NCI-H460 (cell line): Measurements from ENCODE around the gene C1orf52. TPM values are rescaled to one million over a fixed set of nuclear protein-coding genes. Genes with fewer than 3 reads are reported as not detected.

ENCODE experiments used
- DNase-seq: peaks from one replicate; pipeline ENCODE4 v3.0.0-alpha.2; 2016; ENCODE audit warnings: low read depth; ENCODE audit errors: extremely low read depth
- polyA plus RNA-seq: library from polyadenylated mRNA; depleted of rRNA; stranded (reverse); fragments of >200 nt; gene quantifications from 2 replicates; pipeline ENCODE4 v1.2.3, GENCODE V29; 2014; cell fraction: nucleus; rRNA removed
- total RNA-seq: library from RNA; depleted of rRNA; stranded (reverse); fragments of >200 nt; shearing (Covaris generic); gene quantifications from 2 replicates; pipeline ENCODE4 v1.2.3, GENCODE V29; 2014; rRNA removed

C1orf52 gene
- 16.7 and 20.4 TPM in 2 replicates for total RNA-seq
- polyA plus RNA-seq: 7.1 and 19.4 TPM in 2 replicates

DNA sequence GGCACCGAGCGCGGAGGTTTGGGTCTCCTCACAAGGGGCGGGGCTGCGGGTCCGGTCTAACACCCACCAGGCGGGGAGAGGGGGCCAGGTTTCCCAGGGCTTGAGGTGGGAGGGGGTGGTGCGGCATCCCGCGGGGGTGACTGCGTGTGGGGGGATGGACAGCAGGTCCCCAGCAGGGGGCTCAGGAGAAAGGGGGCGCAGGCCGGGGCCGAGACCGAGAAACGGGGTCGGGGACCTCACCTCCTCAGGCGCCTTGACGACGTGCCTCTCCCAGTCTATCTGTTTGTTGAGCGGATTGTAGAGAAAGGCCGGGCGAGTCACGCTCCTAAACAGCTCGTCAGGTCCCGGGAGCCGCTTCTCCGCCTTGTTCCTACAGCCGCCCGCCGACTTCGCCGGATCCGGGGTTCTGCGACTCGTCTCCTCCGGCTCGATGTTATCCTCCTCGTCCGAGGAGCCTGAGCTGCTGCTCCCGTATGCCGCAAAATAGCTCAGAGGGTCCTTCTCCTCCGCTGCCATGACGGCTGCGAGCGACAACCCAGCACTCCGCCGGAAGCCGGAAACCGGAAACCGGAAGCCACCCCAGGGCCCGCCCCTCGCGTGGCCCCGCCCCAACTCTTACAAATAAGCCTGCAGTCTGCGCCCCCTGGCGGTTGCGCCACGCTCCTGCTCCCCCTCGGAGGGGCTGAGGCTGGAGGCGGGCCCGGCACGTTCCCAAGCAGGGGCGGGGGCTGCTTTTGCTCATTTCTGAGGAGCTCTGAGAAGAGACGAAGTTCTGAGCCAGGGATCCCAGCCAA is at the start of gene C1orf52:
Gene C1orf52 (minus strand): TSS at position 545 of the 794 bp plus-strand sequence. CDS start 29 bp downstream, at position 516.
- peak; percentile 77 for DNase-seq

DNA sequence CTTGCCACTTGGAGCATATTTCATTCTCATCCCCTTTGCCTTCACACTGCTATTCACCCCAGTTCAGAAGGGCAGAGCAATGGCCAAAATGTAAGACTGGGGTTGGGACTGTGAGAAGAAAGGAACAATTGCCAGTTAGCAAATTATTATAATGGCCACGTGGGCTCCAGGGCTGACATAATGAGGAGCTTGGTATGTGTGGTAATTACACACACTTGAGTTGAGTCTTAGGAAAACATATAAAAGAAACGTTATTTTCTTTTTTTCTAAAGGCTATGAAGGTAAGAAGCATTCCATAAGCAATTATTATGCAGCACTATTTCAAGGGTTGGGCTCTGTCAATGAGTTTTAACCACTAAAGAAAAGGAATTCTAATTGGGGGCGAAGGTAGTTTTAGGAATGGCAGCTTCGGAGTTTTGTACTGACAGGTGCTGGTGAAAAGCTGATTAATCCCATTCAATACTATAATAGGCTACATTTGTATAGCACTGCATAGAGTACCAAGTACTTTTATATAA is 49.4 kb upstream of the C1orf52 start:
- no peak for DNase-seq

DNA sequence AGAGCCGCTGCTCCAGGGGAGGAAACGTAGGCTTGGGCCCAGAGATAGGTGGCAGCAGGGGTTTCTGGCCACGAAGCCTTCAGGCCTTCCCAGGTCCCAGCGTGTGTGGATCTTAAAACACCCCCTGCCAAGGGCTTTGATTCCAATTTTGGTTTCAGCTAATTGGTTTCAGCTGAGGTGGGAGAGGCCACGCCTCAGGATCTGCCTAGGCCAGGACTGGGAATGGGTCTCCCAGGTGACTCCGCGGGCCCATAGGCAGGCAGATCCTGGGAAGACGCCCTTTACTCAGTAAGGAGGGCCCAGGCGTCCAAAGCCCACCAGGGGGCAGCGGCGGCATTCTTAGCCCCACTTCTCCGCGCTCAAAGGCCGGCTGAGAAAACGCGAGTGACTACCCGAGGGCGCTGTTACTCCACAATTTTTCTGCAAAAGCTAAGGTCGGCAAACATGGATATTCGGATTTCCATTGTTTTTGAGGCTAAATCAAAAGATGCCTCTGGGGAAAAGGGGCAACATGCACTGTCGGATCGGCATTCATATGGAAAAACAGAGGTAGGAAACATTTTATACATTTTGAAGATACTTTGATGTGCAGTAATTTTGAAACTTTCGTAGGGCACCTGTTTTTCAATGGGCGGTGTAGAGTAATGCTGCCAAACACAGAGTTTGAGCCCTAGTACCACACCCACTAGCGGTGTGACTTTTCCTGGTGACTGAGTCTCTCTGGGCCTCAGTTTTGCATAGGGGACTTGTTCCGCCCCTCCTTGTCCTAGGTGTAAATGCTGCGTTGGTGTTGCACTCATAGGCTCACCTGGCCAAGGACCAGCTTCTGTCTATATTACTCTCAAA is 48.7 kb upstream of the C1orf52 start:
- DNase-seq: peak; percentile 78

DNA sequence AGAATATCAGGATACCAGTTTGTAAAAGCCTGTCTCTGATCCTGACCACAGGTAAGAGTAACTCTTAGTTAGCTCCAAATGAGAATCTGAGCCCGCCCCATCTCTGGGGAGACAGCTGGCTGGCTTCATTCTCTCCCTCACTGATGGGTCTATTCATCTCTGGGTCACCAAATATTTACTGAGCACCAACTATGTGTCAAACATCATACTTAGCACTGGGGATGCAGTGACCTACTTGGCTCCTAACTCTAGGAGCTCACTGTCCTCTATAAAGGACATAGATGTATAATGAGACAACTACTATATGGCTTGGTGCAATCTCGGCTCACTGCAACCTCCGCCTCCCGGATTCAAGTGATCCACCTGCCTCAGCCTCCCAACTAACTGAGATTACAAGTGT is 46.8 kb upstream of the C1orf52 start:
- DNase-seq: no peak

DNA sequence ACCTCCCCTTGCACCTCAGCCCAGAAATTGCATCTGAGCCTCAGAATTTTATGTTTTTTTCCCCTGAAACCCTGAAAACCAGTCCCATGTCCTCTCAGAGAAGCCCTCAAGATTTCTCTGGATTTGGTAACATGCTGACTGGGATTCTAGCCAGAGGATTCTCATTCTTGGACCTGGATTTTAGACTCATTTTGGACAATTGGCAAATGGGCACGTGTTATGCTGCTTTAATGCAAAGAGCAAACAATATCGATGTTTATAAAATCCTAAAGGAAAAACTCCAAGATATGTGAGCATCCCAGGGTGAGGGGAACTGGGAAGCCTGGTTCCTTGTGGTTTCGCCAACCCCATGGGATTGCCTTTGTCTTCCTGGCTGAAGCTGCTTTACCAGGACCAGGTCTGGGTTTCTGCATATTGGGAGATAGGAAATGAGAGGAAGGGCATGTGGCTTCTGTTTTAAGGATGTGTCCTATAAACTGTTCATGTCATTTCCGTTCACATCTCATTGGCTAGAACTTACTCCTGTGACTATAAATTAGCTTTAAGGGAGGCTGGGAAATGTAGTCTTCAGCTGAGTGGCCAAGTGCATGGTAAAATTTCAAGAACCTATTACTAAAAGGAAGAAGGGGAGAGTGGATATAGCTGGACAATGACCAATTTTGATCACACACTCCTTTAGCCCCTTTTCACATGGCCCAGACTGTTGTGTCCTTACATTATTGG is 44.1 kb upstream of the C1orf52 start:
- DNase-seq: no peak

DNA sequence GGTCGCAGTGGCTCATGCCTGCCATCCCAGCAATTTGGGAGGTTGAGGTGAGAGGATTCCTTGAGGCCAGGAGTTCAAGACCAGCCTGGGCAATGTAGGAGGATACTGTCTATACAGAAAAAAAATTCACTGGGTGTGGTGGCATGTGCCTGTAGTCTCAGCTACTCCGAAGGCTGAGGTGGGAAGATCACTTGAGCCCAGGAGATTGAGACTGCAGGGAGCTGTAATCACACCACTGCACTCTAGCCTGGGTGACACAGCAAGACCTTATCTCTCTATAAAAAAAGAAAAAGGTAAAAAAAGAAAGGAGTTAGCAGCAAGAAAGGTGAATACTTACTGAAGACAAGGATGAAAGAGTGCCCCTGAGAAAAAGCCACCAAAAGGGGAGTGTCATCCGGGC is 40.7 kb upstream of the C1orf52 start:
- no peak for DNase-seq

DNA sequence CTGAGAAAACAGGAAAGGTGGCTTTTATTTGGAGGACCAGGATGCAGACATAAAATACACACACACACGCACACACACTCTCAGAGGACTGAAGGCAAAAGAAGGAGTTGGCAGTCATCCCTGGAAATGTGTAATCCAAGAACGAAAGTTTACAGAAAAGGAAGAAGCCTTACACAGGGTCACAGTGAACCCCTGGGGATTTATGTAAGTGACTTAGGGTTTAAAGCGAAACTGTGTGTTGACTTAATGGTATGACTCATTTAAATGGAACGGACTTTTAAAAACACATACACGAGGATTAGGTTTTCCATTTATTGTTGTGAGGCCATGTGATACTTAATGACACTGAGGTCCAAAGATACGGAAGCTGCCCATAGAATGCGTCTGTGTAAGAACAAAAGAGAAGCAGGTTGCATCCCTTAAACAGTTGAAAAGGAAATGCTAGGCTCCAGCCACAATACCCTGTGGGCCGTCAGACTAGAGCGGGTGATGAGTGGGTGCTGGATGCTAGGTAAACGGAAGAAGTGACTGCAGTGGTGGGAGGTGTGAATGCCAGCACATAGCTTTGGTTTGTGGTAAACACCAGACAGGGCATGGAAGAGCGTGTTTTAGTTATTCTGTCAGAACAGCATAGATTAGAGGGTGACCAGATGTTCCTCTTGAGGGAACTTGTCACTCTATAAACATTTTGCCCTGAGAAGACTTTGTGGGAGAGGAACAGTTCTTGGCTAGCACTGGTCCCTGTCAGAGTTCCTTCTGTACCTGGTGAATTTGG is 38.6 kb upstream of the C1orf52 start:
- peak; percentile 44 for DNase-seq

DNA sequence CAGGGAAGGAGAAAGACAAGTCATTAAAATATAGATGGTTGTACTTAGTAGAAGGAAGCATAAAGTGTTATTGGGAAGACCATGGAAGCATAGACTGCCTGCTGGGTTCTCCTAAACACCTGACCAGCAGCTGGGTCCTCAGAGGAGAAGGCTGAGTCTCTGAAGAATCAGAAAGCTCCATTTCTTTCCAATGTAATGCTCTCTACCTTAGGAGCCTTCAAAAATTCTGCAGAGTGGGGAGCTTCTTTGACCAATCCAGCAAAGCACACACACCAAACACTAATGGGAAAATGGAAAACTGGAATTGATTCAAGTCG is 38.0 kb upstream of the C1orf52 start:
- DNase-seq: no peak

DNA sequence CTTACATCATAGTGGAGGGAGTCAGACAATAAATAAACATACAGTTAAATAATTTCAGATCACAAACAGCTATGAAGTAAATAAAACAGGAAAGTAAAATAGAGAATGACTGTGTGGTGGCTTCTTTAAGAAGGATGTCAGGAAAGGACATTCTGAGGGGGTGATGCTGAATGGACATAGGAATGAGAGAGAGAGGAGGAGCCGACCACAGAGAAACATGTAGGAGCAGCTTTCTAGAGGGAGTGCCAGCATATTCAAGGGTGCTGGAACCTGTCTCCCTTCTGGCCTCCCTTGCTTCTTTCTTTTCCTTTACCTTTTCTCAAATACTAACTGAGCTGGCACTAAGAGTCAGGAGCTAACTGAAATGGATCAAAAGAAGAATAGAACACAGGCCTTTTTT is 37.5 kb upstream of the C1orf52 start:
- DNase-seq: no peak

DNA sequence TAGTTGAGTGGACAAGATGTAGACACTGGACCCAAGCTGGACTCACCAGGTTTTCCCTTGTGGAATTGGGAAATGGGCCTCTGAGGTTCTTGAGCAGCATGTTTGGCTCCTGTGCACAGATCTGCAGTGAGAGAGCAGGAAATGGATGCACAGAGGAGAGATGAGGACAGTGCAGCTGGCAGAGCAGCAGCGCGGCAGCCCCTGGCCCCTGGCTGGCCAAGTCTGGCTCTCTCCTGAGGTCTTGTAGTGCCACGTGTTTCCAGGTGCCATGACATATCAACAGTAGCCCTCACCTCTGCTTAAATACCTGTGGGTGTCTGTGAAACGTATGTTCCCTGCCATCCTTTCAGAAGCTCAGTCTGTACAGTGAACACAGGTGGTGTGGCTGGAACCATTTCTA is 36.2 kb upstream of the C1orf52 start:
- no peak for DNase-seq

DNA sequence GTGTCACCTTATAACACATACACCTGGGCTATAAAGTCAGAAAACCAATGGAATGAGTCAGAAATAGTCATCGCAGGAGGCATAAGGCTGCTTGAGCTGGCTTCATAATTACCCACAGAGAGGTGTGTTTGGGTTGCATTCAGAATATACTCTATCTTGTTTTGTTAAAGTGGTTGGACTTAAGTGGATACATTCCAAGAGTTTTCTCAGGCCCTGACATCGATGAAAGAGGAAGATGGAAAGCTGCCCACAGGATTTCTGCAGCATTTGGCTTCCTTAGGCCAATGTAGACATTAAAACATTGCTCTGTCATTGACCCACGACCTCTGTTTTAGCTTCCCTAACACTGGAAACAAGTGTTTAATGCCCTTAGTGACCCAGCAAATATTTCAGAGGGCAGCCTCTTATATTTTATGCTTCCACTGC is 35.6 kb upstream of the C1orf52 start:
- DNase-seq: no peak

DNA sequence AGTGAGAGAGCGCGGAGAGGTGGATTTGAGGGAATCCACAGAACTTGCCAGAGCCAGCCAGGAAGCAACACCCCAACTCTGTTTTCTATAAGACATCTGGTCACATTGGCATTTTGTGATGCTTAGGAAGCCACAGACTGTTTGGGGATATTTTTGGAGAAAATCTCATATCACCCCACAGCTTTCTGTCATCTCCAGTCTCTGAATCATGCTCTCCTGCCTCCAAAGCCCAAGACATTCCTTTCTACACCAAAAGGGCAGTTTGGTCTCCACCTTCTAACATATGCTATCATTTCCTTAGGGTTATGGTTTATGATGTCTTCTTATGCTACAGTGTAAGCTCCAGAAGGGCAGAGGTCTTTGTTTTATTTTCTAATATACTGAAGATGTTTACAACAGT is 31.4 kb upstream of the C1orf52 start:
- DNase-seq: no peak

DNA sequence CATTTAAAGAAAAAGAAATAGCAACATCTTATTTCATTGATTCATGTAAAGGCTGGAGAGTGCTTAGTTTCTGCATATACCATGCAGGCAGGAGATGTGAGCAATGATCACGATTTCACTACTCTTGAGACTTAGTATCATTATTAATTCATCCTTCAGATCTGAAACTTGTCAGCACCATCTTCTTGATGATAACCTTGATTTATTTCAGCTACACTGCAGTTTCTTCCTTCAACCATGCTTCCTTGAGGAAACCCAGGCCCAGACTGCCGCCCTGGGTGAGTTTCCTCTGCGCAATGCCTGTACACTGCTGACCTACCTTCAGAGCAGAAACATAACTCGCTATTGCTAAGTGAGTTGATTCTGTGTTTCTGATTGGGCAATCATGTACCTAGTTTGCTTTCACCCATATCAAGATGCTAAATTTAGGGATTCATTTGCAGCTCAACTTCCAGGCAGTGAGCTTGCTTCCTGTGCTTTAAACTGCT is 30.4 kb upstream of the C1orf52 start:
- DNase-seq: no peak

DNA sequence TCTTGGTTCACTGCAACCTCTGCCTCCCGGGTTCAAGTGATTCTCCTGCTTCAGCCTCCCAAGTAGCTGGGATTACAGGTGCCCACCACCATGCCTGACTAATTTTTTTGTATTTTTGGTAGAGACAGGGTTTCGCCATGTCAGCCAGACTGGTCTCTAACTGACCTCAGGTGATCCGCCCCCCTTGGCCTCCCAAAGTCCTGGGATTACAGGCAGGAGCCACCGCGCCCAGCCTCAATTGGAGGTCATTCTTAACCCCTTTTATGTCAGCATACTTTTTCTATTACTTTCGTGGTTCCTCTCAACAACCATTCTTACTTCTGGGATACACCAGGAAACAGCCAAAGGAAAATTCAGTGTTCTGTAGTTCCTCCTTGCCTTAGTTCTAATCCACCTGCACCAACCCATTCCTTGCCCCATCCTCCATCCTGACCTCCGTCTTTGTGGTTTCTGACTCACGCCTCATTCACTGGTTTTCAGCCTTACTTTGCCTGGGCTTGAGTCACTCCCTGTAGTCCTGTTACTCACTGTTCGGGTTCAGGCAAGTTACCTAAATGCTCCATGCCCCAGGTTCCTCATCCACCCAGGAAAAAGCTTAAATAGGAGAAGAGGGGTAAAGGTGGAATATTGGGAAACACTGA is 29.9 kb upstream of the C1orf52 start:
- no peak for DNase-seq

DNA sequence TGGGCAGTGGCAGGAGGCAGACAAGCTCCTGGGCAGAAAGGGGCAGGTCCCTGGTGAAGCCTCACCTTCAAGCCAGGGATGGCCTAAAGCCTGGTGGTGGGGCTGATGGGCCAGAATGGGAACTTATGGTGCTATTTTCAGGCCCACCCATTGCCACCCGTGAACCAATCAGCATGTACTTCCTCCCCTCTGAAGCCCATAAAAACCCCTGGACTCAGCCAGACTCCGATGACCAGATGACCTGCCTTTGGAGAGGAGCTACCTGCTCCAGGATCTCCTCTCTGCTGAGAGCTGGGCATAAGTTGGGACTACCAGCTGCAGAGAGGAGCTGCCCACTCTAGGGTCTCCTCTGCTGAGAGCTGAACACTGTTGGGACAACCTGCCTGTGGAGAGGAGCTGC is 24.7 kb upstream of the C1orf52 start:
- DNase-seq: no peak

DNA sequence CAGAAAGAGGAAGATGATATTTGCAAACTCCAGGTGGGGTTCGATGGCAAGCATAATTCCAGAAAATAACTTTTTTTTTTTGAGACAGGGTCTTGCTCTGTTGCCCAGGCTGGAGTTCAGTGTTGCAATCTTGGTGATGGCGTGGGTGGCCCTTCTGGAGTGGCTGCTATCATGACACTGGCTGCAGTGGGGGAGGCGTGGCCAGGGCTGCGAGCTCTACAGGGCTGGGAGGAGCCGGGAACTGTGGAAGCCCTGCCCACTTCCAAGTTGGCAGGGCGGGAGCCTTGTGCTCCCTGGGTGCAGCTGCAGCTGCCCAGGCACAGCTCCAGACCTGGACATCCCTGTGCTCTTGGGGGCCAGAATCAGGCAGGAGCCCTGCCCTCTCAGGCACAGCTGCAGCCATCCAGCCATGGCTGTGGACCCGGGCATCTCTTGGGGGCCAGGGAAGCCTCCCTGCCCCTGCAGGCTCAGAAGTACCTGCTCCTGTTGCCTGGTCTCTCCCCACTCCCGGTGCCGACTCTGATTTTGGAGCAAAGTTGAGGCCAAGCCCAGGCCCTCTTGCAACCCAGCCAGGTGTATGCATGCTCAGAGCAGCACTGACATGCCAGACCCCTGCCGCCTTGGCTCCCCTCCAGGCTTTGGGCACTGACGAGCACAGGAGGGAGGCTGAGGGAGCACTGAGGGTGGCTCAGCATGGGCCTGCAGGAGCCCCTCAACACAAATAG is 24.2 kb upstream of the C1orf52 start:
- DNase-seq: peak; percentile 30

DNA sequence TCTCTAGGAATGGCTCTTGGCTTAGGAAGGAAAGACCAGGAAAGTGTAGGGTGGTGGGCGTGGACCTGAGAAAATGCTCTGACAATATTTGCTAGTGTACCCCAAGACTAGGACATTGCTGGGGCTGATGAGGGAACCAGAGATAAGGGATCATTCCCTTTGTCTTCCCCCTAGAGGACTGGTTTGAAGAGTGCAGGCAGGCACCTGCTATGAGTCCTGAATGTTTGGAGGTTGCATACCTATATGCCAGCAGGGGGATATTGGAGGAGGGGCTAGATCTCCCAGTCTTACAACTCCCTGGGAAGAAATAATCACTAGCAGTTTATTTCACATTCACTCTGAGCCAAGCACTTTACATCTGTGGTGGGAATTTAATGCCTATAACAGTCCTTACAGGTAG is 23.0 kb upstream of the C1orf52 start:
- no peak for DNase-seq

DNA sequence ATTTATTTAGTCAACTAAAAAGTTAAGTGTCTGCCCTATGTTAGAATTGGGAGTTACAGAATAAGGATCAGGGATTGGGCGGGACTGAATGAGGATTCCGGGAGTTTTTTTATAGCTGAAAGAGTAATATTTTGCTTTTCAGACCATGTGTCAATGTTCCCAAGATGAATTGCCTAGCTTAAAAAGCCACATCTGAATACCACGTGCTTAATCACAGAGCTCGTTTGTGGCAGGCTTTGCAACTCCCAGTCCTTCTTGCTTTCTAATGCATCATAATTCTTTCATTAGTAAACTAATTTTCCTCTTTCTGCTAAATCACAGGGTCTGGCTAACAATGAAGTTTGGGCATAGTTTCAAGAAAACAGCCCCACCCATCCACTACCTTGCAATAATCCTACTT is 21.2 kb upstream of the C1orf52 start:
- no peak for DNase-seq
